Measurements from ENCODE around the gene DOCK7. TPM values are rescaled to one million over a fixed set of nuclear protein-coding genes. Genes with fewer than 3 reads are reported as not detected.
"Not testable (repeated sequence)": the region's sequence is repeated elsewhere in the genome, so short reads cannot be mapped to it uniquely, and the experiment has no call there.

The DOCK7 gene
- total RNA-seq, 1 experiment from 2014 or later: 51.0 TPM

DNA sequence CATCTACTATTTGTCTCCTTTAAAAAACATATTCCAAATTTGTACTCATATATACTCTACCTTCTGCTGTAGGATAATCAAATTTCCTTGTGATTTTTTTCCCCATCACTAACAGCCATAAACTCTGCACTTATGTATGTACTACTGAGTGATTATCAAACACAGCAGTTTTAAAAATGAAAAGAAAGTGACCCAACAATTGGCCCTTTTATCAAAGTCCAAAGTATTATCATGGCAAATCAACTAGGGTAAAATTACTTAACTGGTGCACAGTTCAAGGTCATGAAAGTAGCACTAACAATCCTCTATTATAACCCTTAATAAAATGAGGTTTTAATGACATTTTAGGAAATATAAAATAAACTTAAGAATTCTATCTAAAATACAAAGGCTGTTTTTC is 79.3 kb downstream of the DOCK7 start:
- no peak for DNase-seq (ENCODE audit: low read depth)

DNA sequence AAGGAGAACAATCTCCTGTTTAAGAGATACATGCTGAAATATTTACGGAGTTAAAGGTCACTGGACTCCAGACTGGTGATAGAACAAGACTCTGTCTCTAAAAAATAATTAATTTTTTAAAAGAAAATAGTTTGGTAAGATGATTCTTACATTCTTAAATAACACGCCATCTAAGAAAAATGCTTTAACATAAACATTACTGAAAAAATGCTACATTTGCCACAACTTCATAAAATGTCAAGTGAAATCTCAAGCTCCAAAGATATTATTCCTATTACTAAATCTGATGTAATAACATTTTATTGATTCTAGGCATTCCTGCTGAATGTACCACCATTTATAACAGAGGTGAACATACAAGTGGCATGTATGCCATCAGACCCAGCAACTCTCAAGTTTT is 86.7 kb downstream of the DOCK7 start:
- DNase-seq (ENCODE audit: low read depth): no peak

DNA sequence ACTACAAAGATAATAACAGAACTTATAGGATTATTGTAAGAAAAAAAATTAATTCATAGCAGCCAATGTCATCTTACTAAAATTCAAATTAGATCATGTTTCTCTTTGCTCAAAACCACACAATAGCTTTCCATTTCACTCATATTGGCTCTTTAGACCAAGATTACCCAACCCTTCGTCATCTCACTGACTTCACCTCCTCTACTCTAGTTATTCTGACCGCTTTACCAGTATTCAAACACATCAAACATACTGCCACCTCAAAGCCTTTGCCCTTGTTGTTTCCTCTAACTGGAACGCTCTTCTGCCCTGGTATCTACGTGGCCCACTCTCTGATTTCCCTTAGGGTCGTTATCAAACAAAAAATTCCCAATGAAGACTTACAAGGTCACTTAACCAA is 89.1 kb downstream of the DOCK7 start:
- no peak for DNase-seq (ENCODE audit: low read depth)

GRCh38 chr1:62597281-62597680 is 90.9 kb downstream of the DOCK7 start, which contains the start of gene ANGPTL3:
ANGPTL3 (plus strand) TSS chr1:62597520; CDS start chr1:62597567, 47 bp downstream.
- DNase-seq (ENCODE audit: low read depth): no peak

DNA sequence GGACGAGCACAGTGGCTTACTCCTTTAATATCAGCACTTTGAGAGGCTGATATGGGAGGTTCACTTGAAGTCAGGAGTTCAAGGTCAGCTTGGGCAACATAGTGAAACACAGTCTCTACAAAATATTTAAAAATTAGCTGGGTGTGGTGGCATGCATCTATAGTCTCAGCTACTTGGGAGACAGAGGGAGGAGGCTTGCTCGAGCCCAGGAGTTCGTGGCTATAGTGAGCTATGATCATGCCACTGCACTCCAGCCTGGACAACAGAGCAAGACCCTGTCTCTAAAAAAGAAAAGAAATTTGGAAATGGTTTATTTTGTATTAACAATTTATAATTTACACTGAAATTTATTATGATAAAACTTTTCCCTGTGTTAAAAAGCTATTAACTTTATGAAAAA is 92.5 kb downstream of the DOCK7 start:
- DNase-seq (ENCODE audit: low read depth): no peak

DNA sequence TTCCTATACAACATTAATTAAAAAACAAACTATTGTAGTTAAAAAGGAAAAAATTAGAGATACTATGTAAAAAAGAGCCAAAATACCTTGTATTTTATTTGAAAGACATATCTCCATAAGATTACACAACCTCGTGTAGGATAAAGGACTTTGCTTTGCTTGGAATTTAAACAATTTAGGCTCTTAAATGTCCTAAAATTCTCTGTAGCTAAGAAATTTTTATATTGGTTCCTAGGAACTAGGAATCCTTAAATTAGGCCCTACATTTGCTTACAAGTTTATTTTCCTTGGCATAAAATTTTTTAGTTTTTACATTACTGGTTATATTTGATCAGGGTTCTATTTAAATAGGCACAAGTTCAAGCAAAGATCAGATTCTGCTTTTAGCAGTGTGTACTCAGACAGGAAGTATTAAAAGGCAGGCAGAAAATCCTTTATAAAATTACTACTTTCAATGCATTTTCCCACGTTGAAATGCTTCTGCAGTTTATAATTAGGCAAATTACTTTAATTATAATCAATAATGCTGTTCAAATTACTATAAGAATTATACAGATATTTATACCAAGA is 94.3 kb downstream of the DOCK7 start:
- no peak for DNase-seq (ENCODE audit: low read depth)

DNA sequence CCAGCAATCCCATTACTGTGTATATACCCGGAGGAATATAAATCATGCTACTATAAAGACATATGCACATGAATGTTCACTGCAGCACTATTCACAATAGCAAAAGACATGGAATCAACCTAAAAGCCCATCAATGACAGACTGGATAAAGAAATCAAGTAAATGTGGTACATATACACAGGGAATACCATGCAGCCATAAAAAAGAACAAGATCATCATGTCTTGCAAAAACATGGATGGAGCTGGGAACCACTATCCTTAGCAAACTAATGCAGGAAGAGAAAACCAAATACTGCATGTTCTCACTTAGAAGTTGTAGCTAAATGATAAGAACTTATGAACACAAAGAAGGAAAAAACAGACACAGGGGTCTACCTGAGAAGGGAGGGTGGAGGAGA is 97.2 kb downstream of the DOCK7 start:
- DNase-seq (ENCODE audit: low read depth): no peak

GRCh38 chr1:62590255-62590969 is 97.8 kb downstream of the DOCK7 start:
- DNase-seq (ENCODE audit: low read depth): no peak

- DNase-seq (ENCODE audit: low read depth): no peak
Measured at GRCh38 chr1:62589321-62589720, 98.9 kb downstream of the DOCK7 start.

- DNase-seq (ENCODE audit: low read depth): peak; percentile 8
Measured at GRCh38 chr1:62588000-62588399, 100.2 kb downstream of the DOCK7 start.

DNA sequence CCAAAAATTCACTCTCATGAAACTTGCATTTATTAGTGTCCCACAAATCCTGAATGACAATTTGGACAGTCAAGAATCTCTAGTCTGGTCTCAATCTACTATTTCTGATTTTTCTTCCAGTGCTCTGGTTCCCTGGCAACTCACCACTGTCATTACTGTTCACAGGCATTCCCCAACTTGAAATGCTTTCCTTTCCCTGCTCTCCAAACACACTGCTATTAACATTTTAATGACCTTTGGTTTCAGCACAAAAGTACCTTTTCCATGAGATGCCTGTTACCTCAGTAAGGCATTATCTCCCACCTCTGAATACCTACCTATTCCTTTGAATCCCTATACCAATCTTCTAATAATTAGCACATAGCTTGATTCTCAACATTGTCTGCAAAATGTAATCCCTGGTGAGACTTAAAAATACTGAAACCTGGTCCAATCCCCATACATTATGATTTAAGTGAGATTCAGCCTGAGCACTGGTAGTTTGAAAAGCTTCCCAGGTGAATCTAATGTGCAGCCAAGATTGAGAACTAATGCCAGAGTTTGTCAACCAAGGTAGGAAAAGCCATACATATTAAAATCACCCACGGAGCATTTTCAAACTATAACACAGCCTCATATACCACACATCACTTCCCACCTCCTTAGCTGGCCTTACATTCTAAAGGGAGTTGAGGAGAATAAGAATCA is 102.6 kb downstream of the DOCK7 start:
- no peak for DNase-seq (ENCODE audit: low read depth)

GRCh38 chr1:62573675-62574074 is 114.5 kb downstream of the DOCK7 start:
- DNase-seq (ENCODE audit: low read depth): no peak

- DNase-seq (ENCODE audit: low read depth): no peak
Measured at GRCh38 chr1:62572476-62572875, 115.7 kb downstream of the DOCK7 start.

- not testable (repeated sequence) for DNase-seq (ENCODE audit: low read depth)
Measured at GRCh38 chr1:62571517-62571916, 116.7 kb downstream of the DOCK7 start.

DNA sequence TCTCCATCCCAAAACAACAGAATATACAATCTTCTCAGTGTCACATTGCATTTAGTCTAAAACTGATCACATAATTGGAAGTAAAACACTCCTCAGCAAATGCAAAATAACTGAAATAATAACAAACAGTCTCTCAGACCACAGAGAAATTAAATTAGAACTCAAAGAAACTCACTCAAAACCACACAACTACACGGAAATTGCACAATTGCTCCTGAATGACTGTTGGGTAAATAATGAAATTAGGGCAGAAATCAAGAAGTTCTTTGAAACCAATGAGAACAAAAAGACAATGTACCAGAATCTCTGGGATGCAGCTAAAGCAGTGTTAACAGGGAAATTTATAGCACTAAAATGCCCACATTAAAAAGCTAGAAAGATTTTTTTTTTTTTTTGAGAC is 120.3 kb downstream of the DOCK7 start:
- DNase-seq (ENCODE audit: low read depth): not testable (repeated sequence)

GRCh38 chr1:62567182-62567581 is 121.0 kb downstream of the DOCK7 start:
- not testable (repeated sequence) for DNase-seq (ENCODE audit: low read depth)

- DNase-seq (ENCODE audit: low read depth): no peak
Measured at GRCh38 chr1:62561306-62561705, 126.9 kb downstream of the DOCK7 start.

DNA sequence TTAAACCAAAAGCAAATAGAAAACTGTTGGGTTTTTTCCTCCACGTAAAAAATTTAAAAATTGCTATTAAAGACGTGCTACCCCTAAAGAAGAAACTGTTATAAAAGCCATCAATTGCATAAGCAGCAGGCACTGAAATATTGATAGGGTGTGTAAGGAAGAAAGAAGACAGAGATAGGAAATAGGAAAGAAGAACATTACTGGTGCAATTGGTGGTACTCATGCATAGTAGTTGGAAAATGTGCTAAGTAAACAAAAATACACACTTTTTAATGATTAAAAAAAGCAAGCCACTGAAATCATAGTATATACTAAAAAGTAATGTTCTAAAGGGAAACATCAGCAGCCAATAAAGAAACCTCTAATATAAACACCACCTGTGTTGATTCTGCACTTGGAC is 143.6 kb downstream of the DOCK7 start:
- DNase-seq (ENCODE audit: low read depth): no peak

- no peak for DNase-seq (ENCODE audit: low read depth)
Measured at GRCh38 chr1:62541048-62541447, 147.1 kb downstream of the DOCK7 start.

DNA sequence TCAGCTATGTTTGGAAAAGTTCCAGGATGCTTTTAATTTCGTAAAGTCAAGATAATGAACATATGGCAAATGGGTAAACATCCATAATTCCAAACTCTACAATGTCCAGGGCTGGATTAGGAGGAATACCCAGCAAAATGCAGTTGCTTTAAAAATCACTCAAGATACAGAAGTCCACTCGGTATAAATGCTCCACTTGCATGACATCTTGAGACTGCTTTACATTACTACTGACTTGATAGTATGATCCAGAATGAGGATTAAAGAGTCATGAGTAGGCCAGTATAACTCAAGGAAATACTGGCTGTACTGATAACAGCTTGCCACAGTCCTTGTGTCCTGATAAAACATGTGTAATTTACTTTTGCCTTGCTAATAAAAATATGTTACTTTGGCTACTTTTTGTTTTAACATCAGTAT is 149.1 kb downstream of the DOCK7 start:
- no peak for DNase-seq (ENCODE audit: low read depth)

DNA sequence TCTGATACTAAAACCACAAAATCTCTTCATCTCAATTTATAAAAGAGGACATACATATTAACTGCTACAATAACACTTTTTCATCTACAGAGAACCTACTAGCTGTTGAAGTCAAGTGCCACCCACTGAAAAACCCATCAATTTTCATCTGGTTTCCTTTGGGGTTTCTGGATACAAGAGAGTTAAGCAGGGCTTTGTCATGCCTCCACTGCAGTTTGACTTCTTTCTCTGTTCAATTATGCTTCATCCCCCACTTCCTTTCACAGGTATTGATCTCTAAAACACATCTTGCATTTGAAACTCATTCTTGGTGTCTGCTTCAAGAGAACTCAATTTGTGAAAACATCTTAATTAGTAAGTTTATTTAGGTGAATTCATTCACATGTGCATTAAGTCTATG is 151.3 kb downstream of the DOCK7 start:
- no peak for DNase-seq (ENCODE audit: low read depth)

DNA sequence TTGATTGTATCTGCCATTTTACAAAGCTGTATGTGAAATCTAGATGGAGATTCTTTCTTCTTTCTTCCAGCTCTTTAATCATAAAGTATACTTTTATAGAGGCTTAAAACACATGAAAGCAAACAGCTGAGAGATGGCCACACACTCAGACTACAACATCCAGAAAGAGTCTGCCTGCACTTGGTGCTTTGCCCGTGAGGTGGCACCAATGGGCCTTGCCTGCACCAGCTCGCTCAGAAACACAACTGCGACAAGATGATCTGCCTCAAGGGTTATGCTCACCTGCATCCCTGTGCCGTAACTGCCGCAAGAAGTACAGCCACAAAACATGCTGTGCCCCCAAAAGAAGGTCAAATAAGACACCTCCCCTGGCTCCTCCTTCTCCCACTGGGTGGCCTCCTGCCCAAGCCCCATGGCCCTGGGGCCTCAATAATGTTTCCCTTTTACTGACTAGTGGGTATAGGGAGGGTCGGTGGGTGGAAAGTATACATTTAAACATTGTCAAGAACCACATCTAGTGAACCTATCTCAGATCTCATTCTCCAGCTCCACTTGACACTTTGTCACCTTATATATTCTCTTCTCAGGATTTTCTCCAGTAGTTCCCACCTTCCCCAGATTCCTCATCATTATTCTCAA is 157.6 kb downstream of the DOCK7 start:
- DNase-seq (ENCODE audit: low read depth): peak; percentile 36

DNA sequence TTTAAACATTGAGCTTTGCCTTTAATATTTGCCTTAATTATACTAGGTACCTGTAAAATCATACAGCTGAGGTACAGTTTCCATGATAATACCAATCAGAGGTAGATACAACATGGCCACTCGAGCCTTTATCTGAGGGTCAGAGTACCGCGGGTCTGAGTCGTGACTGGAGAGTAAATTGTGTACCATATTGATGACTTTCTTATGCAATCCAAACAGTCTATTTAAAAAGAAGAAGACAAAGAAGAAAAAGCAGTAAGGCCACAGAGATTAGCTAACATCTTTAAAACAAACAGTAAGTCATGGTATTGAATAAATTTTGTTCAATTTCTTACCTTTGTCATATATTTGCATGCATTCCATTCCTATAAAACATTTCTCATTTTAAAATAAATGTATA is 159.0 kb downstream of the DOCK7 start:
- no peak for DNase-seq (ENCODE audit: low read depth)
